A673 (cell line): ENCODE results near the gene RAB24. TPM values are rescaled to one million over a fixed set of nuclear protein-coding genes. Genes with fewer than 3 reads are reported as not detected.
A peak's percentile ranks its signal among the peaks of the same experiment; 100 is the strongest.
"Not testable (repeated sequence)": the region's sequence is repeated elsewhere in the genome, so short reads cannot be mapped to it uniquely, and the experiment has no call there.

ENCODE experiments used
- BruUV-seq: library from RNA; stranded (reverse); fragments of 400-500 nt; replicated peaks from 2 replicates; lab custom pipeline; 2021; lab: Mats Ljungman, UMichigan
- CTCF ChIA-PET: fragments of 300-600 bp; sonication (Branson Sonifier 250); formaldehyde crosslinking; loops from one replicate; lab custom pipeline; 2022; ENCODE audit warnings: antibody characterized with exemption; lab: Charles Lee
- POLR2A ChIA-PET: fragments of 300-600 bp; sonication (Branson Sonifier 250); formaldehyde crosslinking; loops from one replicate; lab custom pipeline; 2022; ENCODE audit warnings: antibody characterized with exemption; ENCODE audit not compliant: low non-redundant PET; lab: Charles Lee
- DNase-seq: peaks from one replicate; pipeline ENCODE4 v3.0.0-alpha.2; 2015; ENCODE audit warnings: low spot score
- H3K27ac ChIP-seq: fragments of 200-600 bp; sonication (generic); 2 replicates; pipeline ENCODE4 v1.5.1; 2016; ENCODE audit warnings: mixed run types, low read depth, mild to moderate bottlenecking, mixed read lengths, antibody characterized with exemption, low read length; ENCODE audit not compliant: poor library complexity, severe bottlenecking
- H3K27me3 ChIP-seq: fragments of 200-600 bp; sonication (generic); replicated peaks from 2 replicates; pipeline ENCODE4 v1.6.1; 2017; ENCODE audit warnings: mixed run types, low read depth, mild to moderate bottlenecking, mixed read lengths, antibody characterized with exemption, low read length; ENCODE audit not compliant: insufficient read depth, poor library complexity
- H3K36me3 ChIP-seq: fragments of 200-600 bp; sonication (generic); 2 replicates; pipeline ENCODE4 v1.6.1; 2016; ENCODE audit warnings: mixed run types, mild to moderate bottlenecking, mixed read lengths, antibody characterized with exemption, low read length; ENCODE audit not compliant: insufficient read depth, poor library complexity, severe bottlenecking
- H3K4me1 ChIP-seq: fragments of 200-600 bp; sonication (generic); 2 replicates; pipeline ENCODE4 v1.6.1; 2017; ENCODE audit warnings: mixed run types, mild to moderate bottlenecking, mixed read lengths, antibody characterized with exemption, low read length; ENCODE audit not compliant: insufficient read depth, poor library complexity, severe bottlenecking
- H3K4me3 ChIP-seq: fragments of 200-600 bp; sonication (generic); 2 replicates; pipeline ENCODE4 v1.5.1; 2016; ENCODE audit warnings: low read depth, mixed run types, mild to moderate bottlenecking, mixed read lengths, low read length; ENCODE audit not compliant: poor library complexity, severe bottlenecking
- H3K9me3 ChIP-seq: fragments of 200-600 bp; sonication (generic); 2 replicates; pipeline ENCODE4 v1.6.1; 2016; ENCODE audit warnings: mixed run types, low read depth, mild to moderate bottlenecking, mixed read lengths, antibody characterized with exemption, low read length; ENCODE audit not compliant: poor library complexity, severe bottlenecking
- EZH2 ChIP-seq: fragments of 200-600 bp; sonication (generic); IDR thresholded peaks from 2 replicates; pipeline ENCODE4 v1.6.1; 2017; ENCODE audit warnings: borderline replicate concordance, low read depth, mild to moderate bottlenecking, mixed read lengths, antibody characterized with exemption, low read length; ENCODE audit not compliant: poor library complexity, severe bottlenecking
- intact Hi-C: fragments of 100-400 bp; cut with micrococcal nuclease; formaldehyde crosslinking; loops from one replicate; pipeline ENCODE4 v1.10.0; 2022; ENCODE audit not compliant: unreplicated experiment
- total RNA-seq: library from RNA; stranded (reverse); gene quantifications from 2 replicates; pipeline ENCODE4 v1.2.3, GENCODE V29; 2021
- TF ChIP-seq, protein P1 (sequence below): fragments of 300-800, 200-600 bp; sonication (generic); conservative IDR thresholded peaks from 2 replicates; pipeline ENCODE4 v1.5.1; 2017; ENCODE audit warnings: low read depth, mild to moderate bottlenecking, antibody characterized with exemption, low read length, moderate library complexity, mixed read lengths

The RAB24 gene
- total RNA-seq, 1 experiment from 2014 or later = 16.0 TPM

- no peak overlapping the region for H3K27ac ChIP-seq
- TF ChIP-seq EZH2 = no peak
- TF ChIP-seq, protein P1, sequence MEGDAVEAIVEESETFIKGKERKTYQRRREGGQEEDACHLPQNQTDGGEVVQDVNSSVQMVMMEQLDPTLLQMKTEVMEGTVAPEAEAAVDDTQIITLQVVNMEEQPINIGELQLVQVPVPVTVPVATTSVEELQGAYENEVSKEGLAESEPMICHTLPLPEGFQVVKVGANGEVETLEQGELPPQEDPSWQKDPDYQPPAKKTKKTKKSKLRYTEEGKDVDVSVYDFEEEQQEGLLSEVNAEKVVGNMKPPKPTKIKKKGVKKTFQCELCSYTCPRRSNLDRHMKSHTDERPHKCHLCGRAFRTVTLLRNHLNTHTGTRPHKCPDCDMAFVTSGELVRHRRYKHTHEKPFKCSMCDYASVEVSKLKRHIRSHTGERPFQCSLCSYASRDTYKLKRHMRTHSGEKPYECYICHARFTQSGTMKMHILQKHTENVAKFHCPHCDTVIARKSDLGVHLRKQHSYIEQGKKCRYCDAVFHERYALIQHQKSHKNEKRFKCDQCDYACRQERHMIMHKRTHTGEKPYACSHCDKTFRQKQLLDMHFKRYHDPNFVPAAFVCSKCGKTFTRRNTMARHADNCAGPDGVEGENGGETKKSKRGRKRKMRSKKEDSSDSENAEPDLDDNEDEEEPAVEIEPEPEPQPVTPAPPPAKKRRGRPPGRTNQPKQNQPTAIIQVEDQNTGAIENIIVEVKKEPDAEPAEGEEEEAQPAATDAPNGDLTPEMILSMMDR = no peak
Measured at GRCh38 chr5:177308740-177309139, 5.2 kb upstream of the RAB24 start.

DNA sequence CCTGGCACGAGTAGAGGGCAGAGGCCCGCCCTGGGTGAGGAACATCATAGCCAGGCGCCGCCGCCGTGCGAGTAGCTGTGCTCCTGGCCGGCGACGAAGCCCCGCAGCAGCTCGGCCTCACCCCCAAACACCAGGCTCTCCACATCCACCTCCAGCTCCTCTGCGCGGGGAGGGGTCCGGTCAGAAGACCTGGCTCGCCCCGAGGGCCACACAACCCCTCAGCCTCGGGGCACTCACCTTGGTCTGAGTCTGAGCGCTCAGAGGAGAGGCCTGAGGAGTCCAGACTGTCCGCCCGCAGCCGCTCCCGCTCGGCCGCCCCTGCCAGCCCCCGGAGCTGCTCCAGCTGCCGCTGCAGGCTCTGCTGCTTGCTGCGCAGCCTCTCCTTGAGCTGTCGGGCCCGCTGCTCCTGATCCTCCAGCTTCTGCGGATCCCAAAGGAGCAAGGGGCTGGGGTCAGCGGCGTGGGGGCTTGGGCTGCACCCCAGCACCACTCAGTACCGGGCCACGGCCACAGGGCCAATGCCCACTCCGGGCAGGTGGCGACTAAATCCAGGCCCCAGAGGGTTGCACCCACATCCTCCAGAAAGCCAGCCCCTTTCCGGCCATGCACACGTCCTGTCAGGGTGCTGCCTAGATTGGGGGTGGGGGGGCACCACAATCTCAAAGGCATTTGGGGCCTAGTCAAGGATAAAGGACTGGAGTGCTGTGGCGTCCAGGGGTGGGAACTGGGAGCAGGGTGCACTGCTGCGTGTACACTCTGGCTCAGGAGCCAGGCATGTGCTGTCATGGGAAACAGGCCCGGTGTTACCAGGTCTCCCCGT, 4.2 kb upstream of the RAB24 start:
- ChIA-PET POLR2A (no interaction called here), CTCF (interaction anchor here (0.6 kb wide), 2 partner anchors 175 to 199 kb away, joined by 3 to 5 read pairs; no protein-coding TSS in a partner anchor)
- Histone ChIP-seq H3K9me3 (no peaks in the 10 kb centered on the region), H3K36me3 (peaks cover 28% of the 10 kb centered on the region), H3K27me3 (no peaks in the 10 kb centered on the region), H3K4me1 (peaks cover 16% of the 10 kb centered on the region), H3K27ac (peak overlapping the region; percentile 14), H3K4me3 (no peak overlapping the region)
- BruUV-seq = no TSS peak
- DNase-seq = no peak
- TF ChIP-seq EZH2 = no peak
- TF ChIP-seq, protein P1 = no peak
- intact Hi-C loops = loop anchor here (2.0 kb wide), 1 partner anchor 195 kb away; no protein-coding TSS in a partner anchor

More at GRCh38 chr5:177308740-177309139, 5.2 kb upstream of the RAB24 start:
- CTCF ChIA-PET = interaction anchor here (0.6 to 1.8 kb wide), 4 partner anchors 195 to 199 kb away, joined by 3 to 6 read pairs (median 4); no protein-coding TSS in a partner anchor
- intact Hi-C loops = loop anchor here (2.0 kb wide), 1 partner anchor 196 kb away; no protein-coding TSS in a partner anchor
- no TSS peak for BruUV-seq
- Histone ChIP-seq H3K9me3 (no peaks in the 10 kb centered on the region), H3K4me3 (no peak overlapping the region), H3K27me3 (no peaks in the 10 kb centered on the region), H3K4me1 (peaks cover 20% of the 10 kb centered on the region), H3K36me3 (peaks cover 28% of the 10 kb centered on the region)
- no peak for DNase-seq
- POLR2A ChIA-PET = no interaction called here

GRCh38 chr5:177306674-177307543, 3.4 kb upstream of the RAB24 start:
- Histone ChIP-seq H3K36me3 (peaks cover 28% of the 10 kb centered on the region), H3K4me3 (no peak overlapping the region), H3K4me1 (peaks cover 15% of the 10 kb centered on the region), H3K27me3 (no peaks in the 10 kb centered on the region), H3K27ac (peak overlapping the region; percentile 14), H3K9me3 (no peaks in the 10 kb centered on the region)
- CTCF ChIA-PET = interaction anchor here (0.6 kb wide), 1 partner anchor 176 kb away, joined by 5 read pairs; no protein-coding TSS in a partner anchor
- POLR2A ChIA-PET = no interaction called here
- BruUV-seq = no TSS peak
- DNase-seq = no peak
- intact Hi-C loops = no loop called here
- TF ChIP-seq EZH2 = no peak
- TF ChIP-seq, protein P1 = no peak

DNA sequence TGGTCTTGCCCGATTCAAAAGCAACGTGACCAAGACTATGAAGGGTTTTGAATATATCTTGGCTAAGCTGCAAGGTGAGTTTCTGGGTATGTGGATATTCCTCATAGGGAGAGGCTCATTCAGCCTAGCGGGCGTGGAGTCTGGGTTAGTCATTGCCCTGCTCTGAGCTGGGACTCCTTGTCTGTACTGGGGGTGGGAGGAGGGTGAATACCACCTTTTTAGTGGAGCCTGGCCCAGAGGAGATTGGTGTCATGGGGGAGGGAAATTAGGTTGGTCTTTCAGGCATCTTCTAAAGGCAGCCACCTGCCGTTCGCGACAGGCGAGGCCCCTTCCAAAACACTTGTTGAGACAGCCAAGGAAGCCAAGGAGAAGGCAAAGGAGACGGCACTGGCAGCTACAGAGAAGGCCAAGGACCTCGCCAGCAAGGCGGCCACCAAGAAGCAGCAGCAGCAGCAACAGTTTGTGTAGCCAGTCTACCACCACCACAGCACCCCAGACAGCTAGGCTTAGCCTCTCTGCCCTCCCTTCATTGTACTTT, 2.7 kb upstream of the RAB24 start:
- DNase-seq, H3K27ac ChIP-seq, H3K4me3 ChIP-seq, H3K27me3 ChIP-seq, H3K9me3 ChIP-seq, POLR2A ChIA-PET, BruUV-seq, intact Hi-C loops, CTCF ChIA-PET: not testable (repeated sequence)
- Histone ChIP-seq H3K36me3 (peaks cover 32% of the 10 kb centered on the region), H3K4me1 (peaks cover 15% of the 10 kb centered on the region)
